HuH-7 (cell line): ENCODE data around the gene TRIM3.
"Not testable (repeated sequence)": the region's sequence is repeated elsewhere in the genome, so short reads cannot be mapped to it uniquely, and the experiment has no call there.

Source experiments
- DNase-seq: peaks from one replicate; pipeline ENCODE4 v3.0.0; 2011; ENCODE audit warnings: low spot score

TRIM3 gene

GRCh38 chr11:6473451-6474412 lies at the start of gene TRIM3:
Gene TRIM3, minus strand, starts transcription at chr11:6473941. Its CDS starts 8,246 bp downstream, at chr11:6465695.
- peak; percentile 94 for DNase-seq

- DNase-seq, result no peak
Measured at GRCh38 chr11:6523253-6523652, 49.5 kb upstream of the TRIM3 start.

DNA sequence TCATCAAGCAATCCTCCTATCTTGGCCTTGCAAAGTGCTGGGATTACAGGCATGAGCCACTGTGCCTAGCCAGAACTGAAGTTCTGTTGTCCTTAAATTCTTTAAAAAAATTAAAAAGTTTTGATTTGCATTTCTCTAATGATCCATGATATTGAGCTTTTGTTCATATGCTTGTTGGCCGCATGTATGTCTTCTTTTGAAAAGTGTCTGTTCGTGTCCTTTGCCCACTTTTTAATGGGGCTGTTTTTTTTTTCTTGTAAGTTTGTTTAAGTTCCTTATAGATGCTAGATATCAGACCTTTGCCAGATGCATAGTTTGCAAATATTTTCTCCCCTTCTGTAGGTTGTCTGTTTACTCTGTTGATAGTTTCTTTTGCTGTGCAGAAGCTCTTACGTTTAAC lies 48.2 kb upstream of the TRIM3 start:
- DNase-seq, result not testable (repeated sequence)

DNA sequence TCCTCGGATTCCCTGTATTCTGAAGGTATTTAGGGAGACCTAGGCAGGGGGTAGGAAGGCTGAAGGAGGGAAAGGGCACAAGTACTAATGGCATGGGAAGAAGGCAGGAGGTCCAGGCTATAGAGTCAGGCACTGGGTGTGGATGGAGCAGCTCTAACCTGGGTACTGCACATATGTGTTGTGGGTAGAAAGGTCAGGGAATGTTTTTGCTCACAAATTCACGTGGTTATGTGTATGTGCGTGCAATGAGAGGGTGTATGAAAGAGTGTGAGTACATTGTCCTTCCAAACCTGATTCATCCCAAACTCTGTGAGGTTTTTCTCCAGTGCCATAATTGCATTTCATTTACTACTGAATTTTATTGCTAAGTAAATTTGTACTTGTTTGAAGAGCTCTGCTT lies 46.5 kb upstream of the TRIM3 start:
- no peak for DNase-seq

- no peak for DNase-seq
Measured at GRCh38 chr11:6516865-6517264, 43.1 kb upstream of the TRIM3 start.

- DNase-seq, result peak; percentile 53
Measured at GRCh38 chr11:6505577-6506240, 32.0 kb upstream of the TRIM3 start.

GRCh38 chr11:6504166-6504565 lies 30.4 kb upstream of the TRIM3 start:
- no peak for DNase-seq

DNA sequence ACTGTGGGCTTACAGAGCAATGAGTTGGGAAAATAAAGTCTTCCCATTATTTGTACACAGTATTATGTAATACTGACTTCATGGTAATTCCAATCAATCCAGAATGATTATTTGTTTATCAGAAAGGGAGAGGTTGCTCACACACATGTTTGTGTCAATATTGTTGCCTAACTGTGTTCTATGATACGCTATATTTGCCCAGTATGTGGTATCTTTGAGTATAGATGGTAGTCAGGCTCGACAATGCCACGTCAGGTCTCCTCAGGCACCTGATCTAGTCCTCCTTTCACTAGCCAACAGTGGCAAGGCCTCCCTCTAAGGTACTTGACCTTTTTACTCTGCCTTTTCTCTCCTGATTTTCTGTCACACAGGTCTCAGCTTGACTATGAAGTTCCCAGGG lies 28.6 kb upstream of the TRIM3 start:
- DNase-seq, result no peak

- DNase-seq, result no peak
Measured at GRCh38 chr11:6498544-6498943, 24.8 kb upstream of the TRIM3 start.

DNA sequence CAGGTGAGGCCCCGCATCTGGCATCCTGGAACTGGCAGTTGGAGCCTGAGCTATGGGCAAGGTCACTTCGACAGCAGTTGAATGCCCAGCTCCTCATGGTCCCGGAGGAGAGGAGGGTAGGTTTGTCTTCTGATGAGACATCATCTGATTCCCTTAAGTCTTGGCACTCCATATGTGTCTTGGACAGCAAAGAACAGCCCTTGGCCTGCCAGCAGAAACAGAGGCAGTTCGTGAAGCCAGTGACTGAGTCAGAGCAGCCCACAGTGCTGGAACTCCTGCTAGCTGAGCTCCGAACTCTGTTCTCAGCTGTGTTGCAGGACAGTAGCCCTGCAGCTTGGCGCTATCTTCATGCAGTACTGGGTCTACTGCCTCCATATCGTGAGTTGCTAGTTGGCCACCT lies 24.4 kb upstream of the TRIM3 start:
- DNase-seq, result no peak

GRCh38 chr11:6497069-6497839 lies 23.5 kb upstream of the TRIM3 start, which contains the start of gene DNHD1:
Gene DNHD1, plus strand, starts transcription at chr11:6497280. Its CDS starts 936 bp downstream, at chr11:6498216.
- DNase-seq, result no peak

DNA sequence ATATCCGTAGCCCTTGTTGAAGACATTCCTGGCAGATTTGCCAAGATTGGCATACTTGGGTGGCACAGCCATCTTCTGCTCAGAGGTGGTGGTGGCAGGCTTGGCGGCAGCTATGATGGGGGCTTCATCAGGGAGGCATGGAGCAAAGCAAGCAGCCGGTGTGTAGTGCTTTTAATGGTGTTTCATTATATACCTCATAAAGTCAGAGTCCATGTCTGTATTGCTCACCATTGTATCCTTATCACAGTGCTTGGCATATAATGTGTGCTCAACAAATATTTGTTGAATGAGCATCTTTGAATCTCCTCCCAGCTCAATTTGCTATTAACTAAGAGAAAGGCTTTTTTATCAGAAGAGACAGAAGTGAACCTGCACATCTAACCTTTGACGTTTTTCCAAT lies 15.6 kb upstream of the TRIM3 start:
- DNase-seq, result peak; percentile 55

DNA sequence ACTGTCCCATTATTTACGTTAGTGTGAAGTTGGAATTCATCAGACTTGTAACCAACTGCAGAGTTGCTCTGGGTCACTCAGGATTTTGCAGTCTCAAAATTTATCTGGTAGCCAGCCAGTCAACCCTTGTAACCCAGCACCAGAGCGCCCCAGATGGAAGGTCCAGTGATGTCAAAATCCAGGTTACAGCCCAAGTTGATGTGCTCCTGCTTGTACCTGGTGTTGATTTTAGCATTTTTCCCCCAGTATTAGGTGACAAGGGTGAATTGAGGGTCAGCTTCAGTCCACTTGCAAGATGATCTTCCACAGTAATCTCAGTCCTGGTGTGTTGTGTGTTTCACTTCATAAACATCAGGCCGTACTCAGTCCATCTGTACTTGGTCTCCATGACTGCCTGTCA lies 15.1 kb upstream of the TRIM3 start:
- no peak for DNase-seq

GRCh38 chr11:6488342-6488741 lies 14.6 kb upstream of the TRIM3 start:
- no peak for DNase-seq

DNA sequence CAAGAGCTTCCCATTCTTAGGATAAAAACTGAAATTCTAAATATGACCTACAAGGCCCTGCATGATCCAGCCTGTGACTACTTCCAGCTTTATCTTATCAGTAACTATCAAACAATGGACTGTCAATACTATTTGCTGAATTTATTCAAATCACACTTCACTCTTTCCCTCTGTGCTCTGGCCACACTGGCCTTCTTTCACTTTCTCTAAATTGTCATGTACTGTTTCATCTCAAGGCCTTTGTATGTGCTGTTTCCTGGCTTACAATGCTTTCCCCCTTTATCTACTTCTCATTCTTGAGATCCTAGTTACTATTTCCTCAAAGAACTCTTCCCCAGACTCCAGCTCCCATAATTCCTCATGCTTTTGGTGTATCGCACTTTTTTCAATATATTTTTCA lies 13.2 kb upstream of the TRIM3 start:
- DNase-seq, result no peak

DNA sequence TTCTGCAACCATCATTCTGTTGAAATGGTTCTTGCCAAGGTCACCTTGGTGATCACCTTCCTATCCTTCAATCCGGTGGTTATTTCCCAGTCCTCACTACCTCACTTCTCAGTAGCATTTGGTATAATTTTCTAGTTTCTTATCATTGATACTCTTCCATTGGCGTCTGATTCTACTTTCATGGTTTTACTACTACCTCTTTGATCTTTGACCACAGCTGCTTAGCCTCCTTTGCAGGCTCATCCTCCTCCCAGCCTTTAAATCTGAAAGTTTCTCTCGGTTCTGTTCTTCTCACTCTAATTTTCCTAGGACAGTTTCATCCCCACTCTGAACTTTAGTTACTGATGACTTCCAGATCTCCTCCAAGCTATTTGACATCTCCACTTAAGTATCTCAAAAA lies 12.5 kb upstream of the TRIM3 start:
- DNase-seq, result no peak

- no peak for DNase-seq
Measured at GRCh38 chr11:6485661-6486060, 11.9 kb upstream of the TRIM3 start.

DNA sequence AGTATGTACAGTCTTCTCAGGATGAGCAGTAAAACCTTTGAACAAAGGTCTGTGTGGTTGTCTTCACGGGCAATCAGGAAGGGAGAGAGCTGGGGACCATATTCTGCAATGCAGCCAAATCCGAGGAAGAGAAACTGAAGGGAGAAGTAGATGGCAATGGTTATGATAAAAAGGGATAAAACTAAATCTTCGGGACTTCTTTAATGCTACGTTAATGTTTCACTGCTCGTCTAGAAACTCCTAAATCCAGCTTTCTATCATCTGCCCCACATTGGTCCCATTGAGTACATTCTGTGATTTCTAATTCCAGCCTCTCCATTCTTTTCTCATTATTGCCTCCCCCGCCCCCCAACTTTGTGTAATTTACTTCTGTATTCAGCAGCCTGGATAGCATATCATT lies 9.3 kb upstream of the TRIM3 start:
- DNase-seq, result no peak

DNA sequence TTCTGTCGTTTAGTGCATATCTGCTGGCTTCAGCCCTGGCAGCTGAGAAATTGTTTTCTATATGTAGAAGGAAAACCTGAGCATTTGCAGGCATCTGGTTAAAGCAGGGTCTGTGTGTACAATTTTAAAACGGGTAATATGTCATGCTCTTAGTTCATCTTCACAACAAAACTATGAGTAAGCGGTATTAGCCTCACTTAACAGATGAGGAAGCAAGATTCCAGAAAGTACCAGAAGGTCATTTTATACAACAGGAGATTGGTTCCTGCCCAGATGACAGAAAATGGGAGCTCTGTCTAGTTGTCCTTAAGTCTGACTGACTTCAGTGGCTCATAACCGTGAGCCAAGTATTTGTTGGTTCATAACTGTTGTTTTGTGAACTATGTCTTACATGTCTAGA lies 8.7 kb upstream of the TRIM3 start:
- DNase-seq, result no peak

DNA sequence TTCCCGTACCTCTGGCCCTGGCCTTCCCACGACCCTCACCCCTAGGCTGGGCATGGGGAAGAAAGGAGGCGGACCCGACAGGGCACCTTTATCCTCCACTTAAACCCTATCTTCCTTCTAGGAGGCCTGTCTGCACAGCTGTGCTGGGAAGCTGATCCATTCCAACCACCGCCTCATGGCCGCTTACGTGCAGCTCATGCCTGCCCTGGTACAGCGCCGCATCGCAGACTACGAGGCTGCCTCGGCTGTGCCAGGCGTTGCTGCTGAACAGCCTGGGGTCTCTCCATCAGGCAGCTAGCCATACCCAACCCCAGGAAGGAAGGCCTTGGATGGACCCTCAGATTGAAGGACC lies 8.2 kb upstream of the TRIM3 start:
- no peak for DNase-seq

GRCh38 chr11:6481012-6481923 lies 7.5 kb upstream of the TRIM3 start, which contains the start of the genes ARFIP2 and TIMM10B:
Gene ARFIP2, minus strand, starts transcription at chr11:6481331. Its CDS starts 910 bp downstream, at chr11:6480421.
Gene TIMM10B, plus strand, starts transcription at chr11:6481501. Its CDS starts 16 bp downstream, at chr11:6481517.
- peak; percentile 96 for DNase-seq
